Stimulated activated CD4-positive, alpha-beta T cell treated with anti-CD3 and anti-CD28 coated beads, Interleukin-1b, Interleukin-23, amount 100 ng/mL, for 4 hours (primary cell): ENCODE data around the gene RNF113B.

Experiments used
- DNase-seq, 2 donors: peaks; one replicate each; pipeline ENCODE4 v3.0.0-alpha.2; 2020; ENCODE audit warnings: low read depth in 2 of 2

Gene RNF113B

DNA sequence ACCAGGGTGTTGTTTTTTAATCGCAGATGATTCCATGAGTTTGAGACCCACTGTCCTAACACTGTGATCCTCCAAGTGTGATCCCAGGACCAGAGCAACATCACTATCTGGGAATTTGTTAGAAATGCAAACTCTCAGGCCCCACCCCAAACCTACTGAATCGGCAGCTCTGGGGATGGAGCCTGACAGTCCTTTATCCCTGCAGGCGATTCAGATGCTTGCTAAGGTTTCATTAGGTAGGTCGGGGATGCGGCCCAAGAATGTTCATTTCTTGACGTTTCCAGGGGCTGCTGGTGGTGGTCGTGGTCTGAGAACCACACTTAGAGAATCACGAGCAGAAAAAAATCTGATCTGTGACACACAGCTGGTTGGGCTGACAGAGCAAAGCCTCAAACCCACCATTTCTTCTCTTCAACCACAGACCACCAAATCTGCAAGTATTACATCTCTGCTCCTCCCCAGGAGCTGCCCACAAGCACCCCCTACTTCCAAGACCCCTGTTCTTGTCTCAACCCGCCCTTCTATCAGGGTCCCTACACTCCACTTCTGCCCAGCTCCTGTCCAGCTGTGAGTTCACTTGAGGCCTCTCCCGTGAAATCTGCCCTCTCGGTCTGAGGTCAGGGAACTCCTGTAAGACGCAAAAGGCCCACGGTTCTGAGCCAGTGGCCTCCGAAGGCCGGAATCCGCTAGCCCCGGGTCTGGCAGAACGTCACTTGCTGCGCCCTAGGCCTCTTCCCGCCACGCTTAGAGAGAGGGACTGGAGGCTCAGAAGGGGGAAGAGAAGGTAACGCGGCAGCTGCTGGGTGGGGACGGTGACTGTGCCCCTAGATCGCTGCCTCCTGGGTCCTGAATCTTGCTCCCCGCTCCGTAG lies 35.3 kb downstream of the RNF113B start:
- no peak for DNase-seq

GRCh38 chr13:98141091-98141490 lies 36.0 kb downstream of the RNF113B start:
- no peak for DNase-seq

GRCh38 chr13:98134901-98135300 lies 42.2 kb downstream of the RNF113B start:
- no peak for DNase-seq

DNA sequence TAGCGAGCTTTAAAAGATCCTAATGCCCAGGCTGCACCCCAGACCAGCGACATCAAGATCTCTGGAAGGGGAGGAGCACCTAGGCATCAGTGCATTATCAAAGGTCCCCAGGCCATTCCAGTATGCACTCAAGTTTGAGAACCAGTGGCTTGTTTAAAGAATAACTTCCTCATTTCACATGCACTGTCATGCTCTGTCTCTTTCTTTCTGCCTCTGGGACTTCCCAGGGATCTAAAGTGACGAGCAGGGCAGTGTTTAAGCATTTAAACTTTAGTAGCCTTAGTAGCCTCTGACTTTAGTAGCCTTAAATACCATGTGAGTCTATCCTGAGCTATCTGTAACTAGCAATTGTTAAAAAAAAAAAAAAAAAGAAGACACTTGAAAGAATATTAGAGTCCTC lies 43.1 kb downstream of the RNF113B start:
- no peak for DNase-seq

GRCh38 chr13:98129059-98129746 lies 47.9 kb downstream of the RNF113B start:
- no peak for DNase-seq
